Effector memory CD8-positive, alpha-beta T cell (primary cell): Measurements from ENCODE around the gene TARBP2.
"Not testable (repeated sequence)": the region's sequence is repeated elsewhere in the genome, so short reads cannot be mapped to it uniquely, and the experiment has no call there.

Source experiments
- ATAC-seq: fragments of 150-1000 bp; cut with Tn5 transposase; replicated peaks from 2 replicates; pipeline ENCODE4 v1.10.0; 2021; ENCODE audit warnings: mild to moderate bottlenecking, moderate library complexity
- DNase-seq, 3 experiments: peaks; one replicate each; pipeline ENCODE4 v3.0.0; 2021
- H3K27ac Mint-ChIP-seq, 2 donors: one replicate each; pipeline ENCODE4 v1.8.0; 2022; ENCODE audit warnings: mild to moderate bottlenecking in 2 of 2, mixed read lengths in 2 of 2, moderate library complexity in 2 of 2
- H3K27me3 Mint-ChIP-seq, 2 donors: one replicate each; pipeline ENCODE4 v1.8.0; 2022; ENCODE audit warnings: mixed read lengths in 2 of 2
- H3K36me3 Mint-ChIP-seq: one replicate; pipeline ENCODE4 v1.8.0; 2022; ENCODE audit warnings: mild to moderate bottlenecking, moderate library complexity, mixed read lengths; ENCODE audit not compliant: insufficient read depth
- H3K4me1 Mint-ChIP-seq, 2 donors: one replicate each; pipeline ENCODE4 v1.8.0; 2022; ENCODE audit warnings: low read depth in 2 of 2, mixed read lengths in 2 of 2
- H3K4me3 Mint-ChIP-seq, 2 donors: one replicate each; pipeline ENCODE4 v1.8.0; 2022; ENCODE audit warnings: mild to moderate bottlenecking in 2 of 2, mixed read lengths in 2 of 2, moderate library complexity in 2 of 2
- H3K9me3 Mint-ChIP-seq, 2 donors: one replicate each; pipeline ENCODE4 v1.8.0; 2022; ENCODE audit warnings: mixed read lengths in 2 of 2

Gene TARBP2

DNA sequence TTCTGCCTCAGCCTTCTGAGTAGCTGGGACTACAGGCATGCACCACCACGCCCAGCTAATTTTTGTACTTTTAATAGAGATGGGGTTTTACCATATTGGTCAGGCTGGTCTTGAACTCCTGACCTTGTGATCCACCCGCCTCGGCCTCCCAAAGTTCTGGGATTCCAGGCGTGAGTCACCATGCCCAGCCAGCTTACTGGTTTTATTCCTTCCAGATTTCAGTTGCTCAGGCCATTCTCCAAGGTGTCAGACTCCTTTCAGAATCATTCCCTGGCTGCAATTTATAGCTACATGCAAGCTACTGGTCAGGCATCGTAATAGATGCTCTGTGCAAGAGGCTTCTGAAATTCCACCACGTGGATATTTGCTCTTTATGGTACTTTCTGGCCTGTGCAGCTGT lies 19.6 kb upstream of the TARBP2 start:
- H3K9me3 Mint-ChIP-seq, DNase-seq, ATAC-seq, H3K4me3 Mint-ChIP-seq, H3K27me3 Mint-ChIP-seq: not testable (repeated sequence)
- peaks cover 99% of the 10 kb centered on the region for H3K36me3 Mint-ChIP-seq
- H3K4me1 Mint-ChIP-seq: peaks cover 11% of the 10 kb centered on the region in 2 donors
- peak overlapping the region in 1 of 2 donors; percentile 82 for H3K27ac Mint-ChIP-seq

DNA sequence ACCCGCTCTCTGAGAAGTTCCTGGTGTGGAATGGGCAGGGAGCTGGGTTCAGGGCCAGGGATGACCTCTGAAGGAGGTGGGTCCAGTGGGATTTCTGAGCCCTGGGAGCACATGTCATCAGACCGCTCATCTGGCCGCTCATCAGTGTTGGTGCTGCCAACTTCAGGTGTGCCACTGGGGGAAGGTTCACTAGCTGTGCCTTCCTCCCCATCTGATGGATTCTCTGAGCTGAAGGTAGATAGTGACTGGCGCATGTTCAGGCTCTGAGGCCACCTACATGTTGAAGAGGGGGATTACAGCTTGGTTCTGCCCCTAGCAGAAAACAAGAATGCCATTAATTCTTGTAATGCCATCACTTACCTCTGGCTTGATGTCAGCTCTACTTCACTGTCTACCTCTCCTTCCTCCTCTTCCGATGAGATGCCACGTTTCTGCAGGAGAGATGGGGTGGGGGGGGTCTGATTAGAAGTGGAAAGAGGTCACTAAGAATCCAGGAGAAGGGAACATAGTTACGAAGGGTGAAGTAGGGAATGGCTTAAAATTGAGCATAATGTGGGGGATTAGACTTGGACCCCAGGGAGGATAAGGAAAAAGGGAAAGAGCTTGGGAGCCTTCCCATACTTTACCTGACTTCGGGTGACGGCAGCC lies 19.0 kb upstream of the TARBP2 start:
- peaks cover 8 to 13% of the 10 kb centered on the region in 2 donors for H3K4me1 Mint-ChIP-seq
- peaks cover 97% of the 10 kb centered on the region for H3K36me3 Mint-ChIP-seq
- DNase-seq (no peak), ATAC-seq (peak; percentile 41)
- no peaks in the 10 kb centered on the region for H3K27me3 Mint-ChIP-seq
- H3K27ac Mint-ChIP-seq: peak overlapping the region in 1 of 2 donors; percentile 82
- no peak overlapping the region for H3K4me3 Mint-ChIP-seq
- no peaks in the 10 kb centered on the region for H3K9me3 Mint-ChIP-seq

GRCh38 chr12:53482626-53483168 lies 18.4 kb upstream of the TARBP2 start:
- ATAC-seq (no peak), DNase-seq (no peak)
- Mint-ChIP-seq H3K4me1 (peaks cover 11 to 17% of the 10 kb centered on the region in 2 donors), H3K9me3 (no peaks in the 10 kb centered on the region), H3K27me3 (no peaks in the 10 kb centered on the region), H3K36me3 (peaks cover 96% of the 10 kb centered on the region), H3K4me3 (no peak overlapping the region), H3K27ac (peak overlapping the region in 1 of 2 donors; percentile 82)

- H3K27me3 Mint-ChIP-seq: no peaks in the 10 kb centered on the region
- peaks cover 96% of the 10 kb centered on the region for H3K36me3 Mint-ChIP-seq
- no peaks in the 10 kb centered on the region for H3K9me3 Mint-ChIP-seq
- DNase-seq (no peak), ATAC-seq (no peak)
- H3K4me3 Mint-ChIP-seq: peak overlapping the region in 1 of 2 donors; percentile 17
- H3K27ac Mint-ChIP-seq: peak overlapping the region in 1 of 2 donors; percentile 82
- peaks cover 13 to 20% of the 10 kb centered on the region in 2 donors for H3K4me1 Mint-ChIP-seq
Measured at GRCh38 chr12:53483225-53483978, 17.7 kb upstream of the TARBP2 start.

DNA sequence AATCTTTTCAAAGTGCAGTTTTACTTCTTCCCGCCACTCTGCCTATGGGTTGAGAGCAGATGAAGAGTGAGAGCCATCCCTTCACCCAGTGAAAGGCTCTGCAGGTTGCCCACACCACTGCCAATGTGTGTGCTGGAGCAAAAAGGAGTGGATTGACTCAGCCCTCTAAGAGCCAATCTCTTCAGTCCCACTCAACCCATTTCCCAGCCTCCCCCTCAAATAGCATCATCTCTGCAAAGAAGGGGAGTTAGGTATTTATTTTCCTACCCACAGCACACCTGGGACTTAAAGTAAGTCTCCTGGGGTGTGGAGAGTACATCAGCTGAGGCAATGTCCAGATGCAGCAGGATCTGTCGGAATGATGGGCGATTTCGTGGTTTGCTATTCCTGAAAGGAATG lies 17.1 kb upstream of the TARBP2 start:
- Mint-ChIP-seq H3K4me3 (peak overlapping the region in 1 of 2 donors; percentile 17), H3K36me3 (peaks cover 93% of the 10 kb centered on the region), H3K4me1 (peaks cover 13 to 20% of the 10 kb centered on the region in 2 donors), H3K9me3 (no peaks in the 10 kb centered on the region), H3K27ac (peak overlapping the region in 1 of 2 donors; percentile 82), H3K27me3 (no peaks in the 10 kb centered on the region)
- DNase-seq: no peak
- no peak for ATAC-seq

- H3K27ac Mint-ChIP-seq: peak overlapping the region in 1 of 2 donors; percentile 86
- H3K4me3 Mint-ChIP-seq: peak overlapping the region in 1 of 2 donors; percentile 36
- peaks cover 93% of the 10 kb centered on the region for H3K36me3 Mint-ChIP-seq
- no peaks in the 10 kb centered on the region for H3K27me3 Mint-ChIP-seq
- H3K9me3 Mint-ChIP-seq: no peaks in the 10 kb centered on the region
- DNase-seq: no peak
- peaks cover 13 to 20% of the 10 kb centered on the region in 2 donors for H3K4me1 Mint-ChIP-seq
- ATAC-seq: no peak
Measured at GRCh38 chr12:53484686-53485575, 16.2 kb upstream of the TARBP2 start.

GRCh38 chr12:53485955-53486735 lies 14.9 kb upstream of the TARBP2 start:
- no peak overlapping the region for H3K4me3 Mint-ChIP-seq

DNA sequence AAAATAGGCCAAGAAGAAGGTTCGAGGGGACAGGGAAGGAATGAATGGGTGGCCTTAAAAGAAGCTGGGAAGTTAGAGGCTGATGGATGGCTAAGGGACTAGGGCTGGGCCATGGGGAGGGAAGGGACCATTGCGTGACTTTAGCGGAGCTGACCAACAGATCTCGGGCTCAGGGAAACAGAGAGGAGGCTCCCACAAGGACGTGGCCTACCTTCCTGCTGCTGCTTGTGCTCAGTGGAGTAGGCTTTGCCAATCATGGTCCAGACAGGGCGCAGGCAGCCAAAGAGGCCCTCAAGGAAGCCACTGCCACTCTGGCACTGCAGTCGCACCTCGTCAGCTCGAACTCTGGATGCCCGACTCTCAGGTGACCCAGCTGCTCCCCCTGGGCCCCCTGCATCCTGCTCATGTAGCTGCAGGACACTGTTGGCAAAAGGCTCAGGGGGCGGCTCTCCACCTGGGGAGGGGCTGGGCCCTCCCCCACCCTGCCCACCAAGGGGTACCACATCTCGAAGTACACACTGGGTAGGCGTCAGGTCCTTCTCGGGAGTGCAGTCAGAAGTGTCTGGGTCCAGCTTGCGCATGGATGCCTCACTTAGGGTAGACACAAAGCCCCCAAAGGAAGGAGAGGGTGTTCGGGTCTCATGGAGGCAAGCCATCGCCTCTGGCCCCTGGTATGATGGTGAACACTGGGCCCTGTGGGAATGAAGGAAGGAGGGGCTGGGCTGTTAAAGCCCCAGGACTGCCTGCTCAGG lies 14.2 kb upstream of the TARBP2 start:
- ATAC-seq: no peak
- Mint-ChIP-seq H3K4me3 (no peak overlapping the region), H3K9me3 (no peaks in the 10 kb centered on the region), H3K27me3 (no peaks in the 10 kb centered on the region), H3K4me1 (peaks cover 13 to 22% of the 10 kb centered on the region in 2 donors), H3K36me3 (peaks cover 86% of the 10 kb centered on the region), H3K27ac (peak overlapping the region; percentile 86 to 91)
- no peak for DNase-seq

More at GRCh38 chr12:53485955-53486735, 14.9 kb upstream of the TARBP2 start:
- Mint-ChIP-seq H3K9me3 (no peaks in the 10 kb centered on the region), H3K4me1 (peaks cover 13 to 20% of the 10 kb centered on the region in 2 donors), H3K27me3 (no peaks in the 10 kb centered on the region), H3K27ac (peak overlapping the region; percentile 86 to 91), H3K36me3 (peaks cover 91% of the 10 kb centered on the region)
- DNase-seq: no peak
- ATAC-seq: peak; percentile 31

DNA sequence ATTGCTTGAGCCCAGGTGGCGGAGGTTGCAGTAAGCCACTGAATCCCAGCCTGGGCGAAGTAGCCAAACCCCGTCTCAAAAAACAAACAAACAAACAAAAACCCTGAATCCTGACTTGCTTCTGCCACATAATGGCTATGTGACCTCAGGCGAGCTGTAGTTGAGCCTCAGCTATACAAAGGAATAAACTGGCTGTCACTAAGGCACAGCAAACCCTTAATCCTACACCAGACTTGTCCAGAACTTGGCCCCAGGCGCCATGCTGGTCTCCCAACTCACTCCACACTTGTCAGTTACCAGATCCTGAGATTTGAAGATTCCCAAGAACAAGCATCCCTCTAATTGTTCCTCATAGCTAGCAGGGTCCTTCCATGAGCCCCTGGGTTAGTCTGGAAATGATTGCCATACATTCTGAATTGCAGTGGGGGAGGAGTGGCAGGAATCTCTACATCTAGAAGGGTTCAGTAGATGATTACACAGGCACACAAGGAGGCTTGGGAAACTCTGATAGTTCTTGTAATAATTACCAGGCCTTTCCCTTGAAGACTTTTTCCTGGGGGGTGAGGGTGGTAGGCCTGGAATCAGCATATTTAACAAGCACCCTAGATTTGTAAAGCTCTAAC lies 11.7 kb upstream of the TARBP2 start:
- no peaks in the 10 kb centered on the region for H3K9me3 Mint-ChIP-seq
- peaks cover 28 to 37% of the 10 kb centered on the region in 2 donors for H3K4me1 Mint-ChIP-seq
- peaks cover 77% of the 10 kb centered on the region for H3K36me3 Mint-ChIP-seq
- peak overlapping the region in 1 of 2 donors; percentile 57 for H3K27ac Mint-ChIP-seq
- ATAC-seq (no peak), DNase-seq (no peak)
- H3K4me3 Mint-ChIP-seq: no peak overlapping the region
- no peaks in the 10 kb centered on the region for H3K27me3 Mint-ChIP-seq

GRCh38 chr12:53492188-53492587 lies 8.9 kb upstream of the TARBP2 start:
- Mint-ChIP-seq H3K27me3 (no peaks in the 10 kb centered on the region), H3K27ac (peak overlapping the region; percentile 87 to 88), H3K9me3 (no peaks in the 10 kb centered on the region), H3K36me3 (peaks cover 52% of the 10 kb centered on the region), H3K4me1 (peaks cover 25 to 31% of the 10 kb centered on the region in 2 donors), H3K4me3 (peak overlapping the region; percentile 86 to 88)
- ATAC-seq: no peak
- DNase-seq: no peak

DNA sequence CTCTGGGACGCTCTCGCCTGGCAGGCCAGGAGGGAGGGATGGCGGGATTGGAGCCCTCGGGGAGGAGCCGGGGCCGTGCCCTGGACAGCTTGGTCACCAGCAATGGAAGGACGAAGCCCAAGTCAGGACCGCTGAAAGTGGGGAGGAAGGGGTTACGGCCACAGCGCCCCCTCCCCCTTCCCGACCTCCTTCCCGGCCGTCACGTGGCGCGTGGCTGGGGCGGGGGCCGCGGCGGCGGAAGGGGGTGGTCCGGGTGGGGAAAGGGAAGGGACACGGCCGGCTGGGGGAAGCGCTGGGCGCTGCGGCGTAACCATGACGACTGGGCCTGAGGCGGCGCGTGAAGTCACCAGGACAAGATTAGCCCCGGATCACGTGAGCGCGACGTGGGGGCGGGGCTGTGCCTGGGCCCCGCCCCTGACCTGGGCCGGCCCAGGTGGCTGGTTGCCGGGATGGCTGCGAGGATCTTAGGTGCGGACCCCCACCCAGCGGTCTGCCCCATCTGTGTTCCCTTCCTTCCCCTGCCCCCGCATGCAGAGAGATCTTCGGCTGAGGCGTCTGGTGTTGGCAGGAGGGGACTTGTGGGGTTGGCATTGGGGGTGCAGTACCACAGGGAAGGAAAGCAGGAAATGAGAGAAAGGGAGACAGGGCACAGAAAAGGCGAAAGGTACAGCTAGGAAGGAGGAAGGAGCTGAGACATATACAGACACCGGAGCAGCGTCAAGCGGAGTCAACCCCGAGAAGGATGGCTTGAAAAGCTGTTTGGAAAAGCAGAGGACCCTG lies 8.1 kb upstream of the TARBP2 start:
- peaks cover 43% of the 10 kb centered on the region for H3K36me3 Mint-ChIP-seq
- DNase-seq (peak; percentile 76 to 84 (median 82)), ATAC-seq (peak; percentile 98)
- peak overlapping the region; percentile 86 to 88 for H3K4me3 Mint-ChIP-seq
- peaks cover 24 to 26% of the 10 kb centered on the region in 2 donors for H3K4me1 Mint-ChIP-seq
- H3K27ac Mint-ChIP-seq: peak overlapping the region; percentile 87 to 88
- no peaks in the 10 kb centered on the region for H3K9me3 Mint-ChIP-seq
- no peaks in the 10 kb centered on the region for H3K27me3 Mint-ChIP-seq
